CD4-positive, alpha-beta T cell treated with Interferon alpha-2 for 1 hour (primary cell): ENCODE results near the gene RAP1GDS1.

Experiments
- DNase-seq, 2 donors: peaks; one replicate each; pipeline ENCODE4 v3.0.0-alpha.2; 2020 to 2022

RAP1GDS1 gene

GRCh38 chr4:98260579-98261404 is at the start of gene RAP1GDS1:
Gene RAP1GDS1 (plus strand): TSS chr4:98261384. CDS start chr4:98261566, 182 bp downstream.
- DNase-seq, result peak; percentile 91 to 92

GRCh38 chr4:98222306-98222705 is 38.9 kb upstream of the RAP1GDS1 start:
- DNase-seq, result no peak

- no peak for DNase-seq
Measured at GRCh38 chr4:98226396-98226795, 34.8 kb upstream of the RAP1GDS1 start.

- no peak for DNase-seq
Measured at GRCh38 chr4:98230961-98231360, 30.2 kb upstream of the RAP1GDS1 start.

- peak in 1 of 2 donors; percentile 4 for DNase-seq
Measured at GRCh38 chr4:98232202-98232601, 29.0 kb upstream of the RAP1GDS1 start.

GRCh38 chr4:98237204-98237603 is 24.0 kb upstream of the RAP1GDS1 start:
- DNase-seq, result no peak

GRCh38 chr4:98242063-98242462 is 19.1 kb upstream of the RAP1GDS1 start:
- no peak for DNase-seq

GRCh38 chr4:98242538-98242937 is 18.6 kb upstream of the RAP1GDS1 start:
- DNase-seq, result no peak

- DNase-seq, result no peak
Measured at GRCh38 chr4:98245226-98245625, 16.0 kb upstream of the RAP1GDS1 start.

GRCh38 chr4:98248934-98249333 is 12.2 kb upstream of the RAP1GDS1 start:
- DNase-seq, result no peak

GRCh38 chr4:98249831-98250230 is 11.4 kb upstream of the RAP1GDS1 start:
- no peak for DNase-seq

GRCh38 chr4:98253499-98253898 is 7.7 kb upstream of the RAP1GDS1 start:
- no peak for DNase-seq

- peak in 1 of 2 donors; percentile 3 for DNase-seq
Measured at GRCh38 chr4:98260047-98260578, 1.1 kb upstream of the RAP1GDS1 start.

- peak in 1 of 2 donors; percentile 3 for DNase-seq
Measured at GRCh38 chr4:98261405-98262291, 464 bp downstream of the RAP1GDS1 start.

- peak in 1 of 2 donors; percentile 16 for DNase-seq
Measured at GRCh38 chr4:98262431-98262830, 1.2 kb downstream of the RAP1GDS1 start.

GRCh38 chr4:98267498-98267897 is 6.3 kb downstream of the RAP1GDS1 start:
- DNase-seq, result no peak

GRCh38 chr4:98275145-98275544 is 14.0 kb downstream of the RAP1GDS1 start:
- DNase-seq, result no peak

GRCh38 chr4:98283219-98284189 is 22.3 kb downstream of the RAP1GDS1 start:
- DNase-seq, result no peak

GRCh38 chr4:98284640-98285046 is 23.5 kb downstream of the RAP1GDS1 start:
- DNase-seq, result no peak

- DNase-seq, result no peak
Measured at GRCh38 chr4:98285676-98286075, 24.5 kb downstream of the RAP1GDS1 start.

- no peak for DNase-seq
Measured at GRCh38 chr4:98287328-98287727, 26.1 kb downstream of the RAP1GDS1 start.

GRCh38 chr4:98288671-98289070 is 27.5 kb downstream of the RAP1GDS1 start:
- peak in 1 of 2 donors; percentile 16 for DNase-seq
